Panc1 (cell line): ENCODE data around the gene KCNH5.

Source experiments
- CTCF ChIP-seq: fragments of 450-650 bp; IDR thresholded peaks from 2 replicates; pipeline ENCODE4 v1.5.1; 2017; ENCODE audit warnings: mild to moderate bottlenecking
- POLR2AphosphoS5 ChIP-seq: IDR thresholded peaks from 2 replicates; pipeline ENCODE4 v1.6.1; 2012; ENCODE audit warnings: mild to moderate bottlenecking, low read depth, low read length, moderate library complexity
- REST ChIP-seq, 2 experiments: IDR thresholded peaks; 2 replicates each; pipeline ENCODE4 v1.6.1; 2011 to 2012; ENCODE audit warnings: low read depth in 2 of 2, control low read depth in 1 of 2, low read length in 1 of 2, mild to moderate bottlenecking in 1 of 2, moderate library complexity in 1 of 2; ENCODE audit not compliant: insufficient read depth in 1 of 2
- TCF7L2 ChIP-seq: IDR thresholded peaks from 2 replicates; pipeline ENCODE4 v1.6.1; 2011; ENCODE audit warnings: mild to moderate bottlenecking, low read depth, low read length, inconsistent platforms

GRCh38 chr14:62673014-62673755, 372.1 kb downstream of the KCNH5 start:
- TF ChIP-seq REST (IDR thresholded peaks at IDR 0.05; ENCODE audit: insufficient read depth in 1 of 2, low read depth in 2 of 2, low read length in 1 of 2) (no peak), CTCF (no peak), POLR2AphosphoS5 (no peak), TCF7L2 (no peak)
